BLaER1 treated with 17β-estradiol and CSF1 and Interleukin-3, amounts not matched to agents 10 nM and 100 nM (cell line): ENCODE measurements around the gene VIT.

ENCODE experiments used
- H3K27ac ChIP-seq, 11 experiments: shearing (Covaris generic); formaldehyde crosslinking; 2 replicates each; pipeline ENCODE4 v1.8.1; 2022
- H3K27me3 ChIP-seq, 11 experiments: shearing (Covaris generic); formaldehyde crosslinking; 2 replicates each; pipeline ENCODE4 v1.8.1; 2022
- H3K36me3 ChIP-seq, 11 experiments: shearing (Covaris generic); formaldehyde crosslinking; 2 replicates each; pipeline ENCODE4 v1.8.1; 2022
- H3K4me1 ChIP-seq, 10 experiments: shearing (Covaris generic); formaldehyde crosslinking; 2 replicates each; pipeline ENCODE4 v1.8.1; 2022
- H3K4me2 ChIP-seq, 11 experiments: shearing (Covaris generic); formaldehyde crosslinking; 2 replicates each; pipeline ENCODE4 v1.8.1; 2022
- H3K4me3 ChIP-seq, 10 experiments: shearing (Covaris generic); formaldehyde crosslinking; 2 replicates each; pipeline ENCODE4 v1.8.1; 2022
- H3K9ac ChIP-seq, 11 experiments: shearing (Covaris generic); formaldehyde crosslinking; 2 replicates each; pipeline ENCODE4 v1.8.1; 2022
- H3K9me3 ChIP-seq, 11 experiments: shearing (Covaris generic); formaldehyde crosslinking; replicated peaks in 1 of 11; 2 replicates each; pipeline ENCODE4 v1.8.1; 2022
- H4K20me1 ChIP-seq, 11 experiments: shearing (Covaris generic); formaldehyde crosslinking; 2 replicates each; pipeline ENCODE4 v1.8.1; 2022
- Cebpa-rat ChIP-seq, 11 experiments: shearing (Covaris generic); IDR thresholded peaks; 2 replicates each; pipeline ENCODE4 v1.8.1; 2022

The VIT gene

DNA sequence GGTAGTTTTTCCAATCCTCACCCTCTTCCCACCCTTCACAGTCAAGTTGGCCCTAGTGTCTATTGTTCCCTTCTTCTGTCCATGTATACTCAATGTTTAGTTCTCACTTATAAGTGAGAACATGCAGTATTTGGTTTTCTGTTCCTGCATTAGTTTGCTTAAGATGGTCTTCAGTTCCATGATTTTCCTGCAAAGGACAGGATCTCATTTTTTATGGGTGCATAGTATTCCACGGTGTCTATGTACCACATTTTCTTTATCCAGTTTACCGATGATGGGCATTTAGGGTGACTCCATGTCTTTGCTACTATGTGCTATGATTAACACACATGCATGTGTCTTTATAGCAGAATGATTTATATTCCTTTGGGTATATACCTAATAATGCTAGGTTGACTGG is 165.4 kb downstream of the VIT start:
- H3K4me1 ChIP-seq: no peaks in the 10 kb centered on the region
- no peak overlapping the region for H3K9ac ChIP-seq
- no peaks in the 10 kb centered on the region for H3K27me3 ChIP-seq
- TF ChIP-seq Cebpa-rat (IDR thresholded peaks at IDR 0.05): no peak
- peaks cover 0 to 6% (median 0%) of the 10 kb centered on the region in 11 experiments; a peak in 5 of 22 replicates for H3K9me3 ChIP-seq
- no peaks in the 10 kb centered on the region for H4K20me1 ChIP-seq
- no peak overlapping the region for H3K4me3 ChIP-seq
- no peak overlapping the region for H3K27ac ChIP-seq
- H3K36me3 ChIP-seq: peaks cover 47 to 100% (median 71%) of the 10 kb centered on the region in 11 experiments
- no peak overlapping the region for H3K4me2 ChIP-seq
